Stimulated activated CD4-positive, alpha-beta T cell treated with anti-CD3 and anti-CD28 coated beads, Interleukin-1b, Interleukin-23, amount 100 ng/mL, for 48 hours (primary cell): ENCODE results near the gene ZNF878.

Experiments used
- DNase-seq: peaks from one replicate; pipeline ENCODE4 v3.0.0-alpha.2; 2020

The ZNF878 gene

GRCh38 chr19:12034620-12035019, 18.1 kb downstream of the ZNF878 start:
- DNase-seq: no peak

- DNase-seq: no peak
These were observed 18.6 kb downstream of the ZNF878 start for GRCh38 chr19:12034198-12034597.

GRCh38 chr19:12015753-12016116, 37.0 kb downstream of the ZNF878 start:
- DNase-seq: no peak

GRCh38 chr19:12015015-12015752, 37.6 kb downstream of the ZNF878 start:
- no peak for DNase-seq

- peak; percentile 25 for DNase-seq
These were observed 52.4 kb downstream of the ZNF878 start for GRCh38 chr19:12000152-12000981.

GRCh38 chr19:11995174-11995573, 57.6 kb downstream of the ZNF878 start:
- DNase-seq: no peak
